Measurements from ENCODE around the gene ZNF384.

The ZNF384 gene

DNA sequence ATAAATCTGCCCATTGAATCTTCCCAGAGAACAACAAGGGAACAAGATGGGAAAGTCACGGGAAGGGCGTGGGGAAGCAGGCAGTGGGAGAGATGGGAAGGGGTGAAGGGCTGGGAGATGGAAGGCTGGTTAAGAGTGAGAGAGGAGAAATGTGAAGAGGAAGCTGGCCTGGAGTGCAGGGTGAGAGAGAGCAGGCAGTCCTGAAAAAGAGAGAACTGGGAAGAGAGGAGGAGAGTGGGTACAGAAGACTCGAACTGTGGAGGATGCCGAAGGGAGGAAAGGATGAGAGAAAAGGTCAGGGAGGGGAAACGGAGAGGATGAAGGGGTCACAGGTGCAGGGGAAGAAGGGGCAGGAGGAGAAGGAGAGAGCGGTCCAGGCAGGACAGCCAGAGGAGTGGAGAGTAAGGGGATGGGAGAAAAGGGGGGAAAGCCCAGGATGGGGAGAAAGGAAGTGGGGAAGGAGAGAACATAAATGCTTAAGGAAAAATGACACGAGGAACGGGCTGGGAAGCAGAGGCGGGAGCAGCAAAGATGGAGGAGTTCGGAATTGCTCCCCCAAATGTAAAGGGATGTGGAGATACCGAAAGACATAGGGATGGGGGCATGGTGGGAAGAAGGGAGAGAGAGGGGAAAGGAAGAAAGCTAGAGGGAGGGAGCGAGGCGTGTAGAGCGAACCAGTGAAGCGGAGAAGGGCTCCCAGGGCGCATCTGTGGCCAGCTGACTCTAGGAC is 10.2 kb upstream of the ZNF384 start:
- DNase-seq, result no peak

- no peak for DNase-seq
Observed at GRCh38 chr12:6698352-6699046, 9.3 kb upstream of the ZNF384 start.

DNA sequence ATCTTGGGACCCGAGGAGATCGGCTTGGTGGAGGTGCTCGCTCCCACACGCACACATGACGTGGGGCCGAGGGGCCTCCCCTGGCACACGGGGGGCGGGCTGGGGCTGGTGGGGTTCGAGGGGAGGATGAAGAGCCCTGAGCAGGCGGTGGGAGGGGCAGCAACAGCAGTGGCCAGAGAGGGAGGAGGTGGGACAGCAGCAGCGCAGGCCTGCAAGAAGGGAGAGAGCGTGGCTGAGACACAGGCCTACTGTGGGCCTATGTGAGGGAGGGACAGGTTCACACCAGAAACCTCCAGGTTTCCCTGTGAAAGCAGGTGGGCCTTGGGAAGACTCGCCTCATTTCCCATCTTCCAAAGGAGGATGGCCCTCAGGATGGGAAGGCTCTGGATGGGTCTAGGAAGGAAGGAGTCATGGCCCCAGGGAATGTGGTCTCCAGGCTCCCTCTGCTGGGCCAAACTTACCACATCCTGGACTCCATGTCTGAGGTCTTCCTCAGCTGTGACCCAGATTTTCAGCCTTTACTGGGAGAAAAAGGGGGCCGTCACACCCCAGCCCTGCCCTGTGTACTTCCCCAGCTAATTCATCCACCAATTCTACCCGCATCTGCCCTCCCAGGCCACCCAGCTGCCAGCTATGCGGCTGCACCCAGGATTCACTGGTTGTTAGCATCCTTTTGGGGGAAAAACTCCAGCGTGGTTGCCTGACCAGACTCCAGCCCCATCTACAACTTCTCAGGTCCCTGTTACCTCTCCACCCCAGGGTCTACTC is 8.6 kb upstream of the ZNF384 start:
- DNase-seq, result peak; percentile 27 to 67

- no peak for DNase-seq
Observed at GRCh38 chr12:6696690-6697583, 7.8 kb upstream of the ZNF384 start.

DNA sequence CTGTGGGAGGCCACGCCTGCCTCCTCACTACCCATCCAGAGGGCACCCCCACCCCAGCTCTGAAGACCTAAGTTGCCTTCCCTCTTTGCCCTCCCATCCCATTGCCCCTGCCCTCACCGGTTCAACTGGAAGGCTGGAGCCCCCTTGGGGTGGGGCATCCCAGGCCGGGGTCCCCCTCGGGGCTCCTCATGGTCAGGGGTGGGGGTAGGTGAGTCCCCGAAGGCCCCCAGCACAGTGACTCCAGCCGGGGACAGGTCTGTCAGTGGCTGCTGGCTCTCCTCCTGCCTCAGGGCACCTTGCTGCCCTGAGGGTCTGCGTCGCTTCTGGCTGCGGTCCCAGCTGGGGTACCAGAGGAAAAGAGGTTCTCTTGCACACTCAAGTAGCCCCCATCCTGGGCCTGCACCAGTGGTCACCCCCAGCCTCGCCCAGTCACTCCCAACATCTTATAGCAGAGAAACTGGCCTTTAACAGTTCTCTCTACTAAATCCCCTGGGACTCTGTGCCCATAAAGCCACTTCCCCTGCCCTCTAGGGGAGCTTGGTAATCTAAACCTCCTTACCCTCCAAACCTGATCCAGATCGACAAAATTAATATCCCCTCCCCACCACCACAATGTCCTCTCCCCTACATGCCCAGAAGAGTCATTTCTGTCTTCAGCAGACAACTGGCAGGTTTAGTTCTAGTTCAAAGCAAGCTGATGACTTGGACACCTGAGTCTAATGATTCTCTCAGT is 6.3 kb upstream of the ZNF384 start:
- no peak for DNase-seq

- no peak for DNase-seq
Observed at GRCh38 chr12:6694701-6695100, 5.5 kb upstream of the ZNF384 start.

- DNase-seq, result no peak
Observed at GRCh38 chr12:6693832-6694355, 4.7 kb upstream of the ZNF384 start.

- DNase-seq, result no peak
Observed at GRCh38 chr12:6692888-6693287, 3.7 kb upstream of the ZNF384 start.

GRCh38 chr12:6691473-6691872 is 2.3 kb upstream of the ZNF384 start:
- no peak for DNase-seq

DNA sequence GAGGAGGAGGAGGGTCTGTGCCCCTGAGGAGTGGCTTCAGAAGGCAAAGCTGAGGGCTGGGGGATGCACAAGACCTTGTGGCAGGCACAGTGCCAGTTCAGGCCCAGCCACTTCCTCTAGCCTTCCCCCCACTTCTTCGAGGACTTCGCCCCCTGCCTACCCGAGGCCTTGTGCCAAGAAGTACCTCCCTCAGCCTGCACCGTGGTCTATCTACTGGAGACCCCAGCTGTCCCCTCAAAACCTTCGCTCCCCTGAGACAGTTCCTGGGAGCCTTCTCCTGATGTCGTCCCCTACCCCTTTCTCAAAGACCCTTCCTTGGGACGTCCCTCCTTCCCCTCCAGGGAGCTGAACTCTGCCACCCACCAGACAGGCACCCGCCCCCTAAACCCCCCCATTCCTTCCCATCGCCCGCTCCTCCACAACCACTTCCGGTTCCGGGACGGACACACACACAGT is 604 bp downstream of the ZNF384 start:
- DNase-seq, result no peak

- DNase-seq, result no peak
Observed at GRCh38 chr12:6685814-6686213, 3.4 kb downstream of the ZNF384 start.

- DNase-seq, result peak; percentile 44 to 61
Observed at GRCh38 chr12:6684609-6685008, 4.6 kb downstream of the ZNF384 start.

DNA sequence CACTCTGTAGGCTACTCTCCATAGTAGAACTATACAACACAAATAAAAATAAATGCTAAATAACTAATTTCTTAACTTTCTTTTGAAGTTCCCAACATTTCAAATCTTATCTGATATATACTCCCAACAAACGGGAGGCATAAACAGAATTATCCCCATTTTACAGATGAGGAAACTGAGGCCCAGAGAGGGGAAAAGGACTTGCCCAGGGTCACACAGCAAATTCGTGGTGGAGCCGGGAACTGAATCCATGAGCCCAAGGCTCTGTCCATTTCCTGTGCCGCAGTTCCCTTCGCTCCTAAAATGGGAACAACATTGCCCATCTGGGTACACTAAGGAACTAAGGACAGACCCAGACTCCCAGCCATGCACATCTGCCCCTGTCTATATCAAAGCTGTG is 12.2 kb downstream of the ZNF384 start:
- DNase-seq, result no peak

- DNase-seq, result no peak
Observed at GRCh38 chr12:6672143-6672542, 17.0 kb downstream of the ZNF384 start.

- DNase-seq, result peak in 1 of 2 experiments; percentile 50
Observed at GRCh38 chr12:6667559-6668210, 21.5 kb downstream of the ZNF384 start.

DNA sequence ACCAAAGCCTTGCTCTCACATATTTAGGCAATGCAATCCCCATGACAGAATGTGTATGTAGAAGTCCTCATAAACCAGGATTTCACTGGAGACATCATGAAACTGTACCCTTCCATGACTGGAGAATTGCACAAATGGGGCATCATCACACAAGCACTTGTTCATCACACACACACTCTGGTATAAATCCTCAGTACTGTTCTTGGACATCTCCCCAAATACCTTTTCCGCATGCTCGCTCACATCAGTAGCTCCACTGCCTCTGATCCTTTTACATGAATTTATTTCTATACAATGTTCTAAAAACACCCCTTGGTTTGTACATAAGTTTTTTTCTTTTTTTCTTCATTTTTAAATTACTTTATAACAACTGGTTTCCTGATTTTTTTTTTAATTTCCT is 23.0 kb downstream of the ZNF384 start:
- DNase-seq, result no peak

- no peak for DNase-seq
Observed at GRCh38 chr12:6664902-6665301, 24.3 kb downstream of the ZNF384 start.

- peak; percentile 100 for DNase-seq
Observed at GRCh38 chr12:6662906-6663742, 26.1 kb downstream of the ZNF384 start, which contains the start of gene ING4. Gene ING4 (minus strand): TSS chr12:6663119. CDS start chr12:6663101, 18 bp downstream.

- no peak for DNase-seq
Observed at GRCh38 chr12:6662602-6662905, 26.6 kb downstream of the ZNF384 start.

- no peak for DNase-seq
Observed at GRCh38 chr12:6653987-6654386, 35.2 kb downstream of the ZNF384 start.

Data from NCI-H1930 (cell line).